Fibroblast of lung (primary cell): Measurements from ENCODE around the gene CHIT1. TPM values are rescaled to one million over a fixed set of nuclear protein-coding genes. Genes with fewer than 3 reads are reported as not detected.

ENCODE experiments used
- DNase-seq, 2 donors: peaks; one replicate each; pipeline versions ENCODE4 v3.0.0 to v3.0.0-alpha.2; 2010; ENCODE audit warnings: low read depth in 2 of 2
- H2AFZ ChIP-seq: 2 replicates; pipeline ENCODE4 v1.5.1; 2012; ENCODE audit warnings: low read length, control low read depth, inconsistent platforms
- H3K27ac ChIP-seq: 2 replicates; pipeline ENCODE4 v1.5.1; 2011; ENCODE audit warnings: low read length, control low read depth; ENCODE audit not compliant: insufficient read depth
- H3K27me3 ChIP-seq: 2 replicates; pipeline ENCODE4 v1.5.1; 2011; ENCODE audit warnings: mild to moderate bottlenecking, low read length; ENCODE audit not compliant: control insufficient read depth, insufficient read depth
- H3K36me3 ChIP-seq: 2 replicates; pipeline ENCODE4 v1.5.1; 2011; ENCODE audit warnings: low read length; ENCODE audit not compliant: control insufficient read depth, insufficient read depth
- H3K4me1 ChIP-seq: 2 replicates; pipeline ENCODE4 v1.5.1; 2011; ENCODE audit warnings: low read length; ENCODE audit not compliant: control insufficient read depth, insufficient read depth; ENCODE audit errors: extremely low read depth
- H3K4me2 ChIP-seq: 2 replicates; pipeline ENCODE4 v1.5.1; 2011; ENCODE audit warnings: low read length, control low read depth; ENCODE audit not compliant: insufficient read depth; ENCODE audit errors: extremely low read depth
- H3K4me3 ChIP-seq, 4 experiments: fragments of 200-600 bp in 1 of 4; sonication (generic) in 1 of 4; replicated peaks in 1 of 4; 2 replicates each; pipeline ENCODE4 v1.5.1; 2011 to 2016; ENCODE audit warnings: low read length in 4 of 4, low read depth in 3 of 4, mild to moderate bottlenecking in 3 of 4, control low read depth in 2 of 4, inconsistent platforms in 1 of 4, mixed read lengths in 1 of 4; ENCODE audit not compliant: insufficient read depth in 1 of 4; ENCODE audit errors: control extremely low read depth in 1 of 4
- H3K79me2 ChIP-seq: 2 replicates; pipeline ENCODE4 v1.5.1; 2012; ENCODE audit warnings: mild to moderate bottlenecking, low read length, inconsistent platforms; ENCODE audit not compliant: control insufficient read depth, insufficient read depth
- H3K9ac ChIP-seq: 2 replicates; pipeline ENCODE4 v1.5.1; 2011; ENCODE audit warnings: mild to moderate bottlenecking, low read length, control low read depth; ENCODE audit not compliant: insufficient read depth
- H3K9me3 ChIP-seq: 2 replicates; pipeline ENCODE4 v1.5.1; 2012; ENCODE audit warnings: low read depth, low read length; ENCODE audit not compliant: control insufficient read depth, insufficient read depth
- H4K20me1 ChIP-seq: 2 replicates; pipeline ENCODE4 v1.5.1; 2011; ENCODE audit warnings: low read length; ENCODE audit not compliant: control insufficient read depth, insufficient read depth; ENCODE audit errors: extremely low read depth
- CTCF ChIP-seq, 2 donors: IDR thresholded peaks in 1 of 2; conservative IDR thresholded peaks in 1 of 2; 1 replicate in 1 of 2; 2 replicates in 1 of 2; pipeline ENCODE4 v1.5.1; 2011 to 2012; ENCODE audit warnings: low read length in 2 of 2, control low read depth in 1 of 2, inconsistent platforms in 1 of 2, low read depth in 1 of 2, mild to moderate bottlenecking in 1 of 2
- EZH2 ChIP-seq: IDR thresholded peaks from 2 replicates; pipeline ENCODE4 v1.5.1; 2012; ENCODE audit warnings: low read length, control low read depth, mild to moderate bottlenecking; ENCODE audit errors: missing control alignments
- polyA plus RNA-seq, 2 donors: library from polyadenylated mRNA; depleted of rRNA in 1 of 2; stranded (reverse) in 1 of 2; unstranded in 1 of 2; fragments of >200 nt; gene quantifications; 2 replicates each; pipeline ENCODE4 v1.2.1, GENCODE V29; 2011 to 2012; ENCODE audit warnings: missing spikeins in 1 of 2
- total RNA-seq: library from RNA; depleted of rRNA; stranded (reverse); fragments of >200 nt; gene quantifications from 2 replicates; pipeline ENCODE4 v1.2.1, GENCODE V29; 2014

CHIT1 gene
- total and polyA plus RNA-seq, 2 donors (not counting 1 experiment from before 2014, with no cell fraction given) = not detected

- DNase-seq = no peak
- Histone ChIP-seq H3K4me2 (no peak overlapping the region), H3K9me3 (no peaks in the 10 kb centered on the region), H3K36me3 (no peaks in the 10 kb centered on the region), H3K4me3 (no peak overlapping the region), H3K9ac (no peak overlapping the region), H3K27me3 (no peaks in the 10 kb centered on the region), H2AFZ (no peak overlapping the region), H3K79me2 (no peaks in the 10 kb centered on the region), H3K27ac (no peak overlapping the region), H3K4me1 (no peaks in the 10 kb centered on the region), H4K20me1 (no peaks in the 10 kb centered on the region)
- TF ChIP-seq CTCF (conservative IDR thresholded peaks at IDR 0.05 in 1 of 2, IDR thresholded peaks at IDR 0.05 in 1 of 2; ENCODE audit: low read depth in 1 of 2, low read length in 2 of 2) (no peak), EZH2 (no peak)
Measured at GRCh38 chr1:203208181-203208580, 21.3 kb downstream of the CHIT1 start.

DNA sequence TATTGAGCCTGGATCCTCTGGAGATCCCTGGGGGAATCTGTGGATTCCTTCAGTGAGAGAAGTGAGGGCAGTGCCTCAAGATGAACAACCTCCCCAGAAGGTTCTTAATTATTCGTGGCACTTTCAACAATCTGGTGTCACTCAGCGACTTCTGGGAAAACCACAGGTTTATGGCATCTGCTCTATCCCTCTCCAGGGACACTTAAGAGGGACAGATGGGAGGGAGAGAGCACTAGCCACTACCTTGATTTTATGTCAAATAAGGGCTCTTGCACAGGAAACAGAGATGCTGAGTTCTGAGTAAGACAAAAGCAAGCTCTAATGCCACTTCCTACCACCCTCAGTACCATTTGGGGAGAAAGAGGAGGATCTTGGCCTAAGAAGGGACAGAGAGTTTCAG lies 21.7 kb downstream of the CHIT1 start:
- H3K27ac ChIP-seq = no peak overlapping the region
- no peaks in the 10 kb centered on the region for H3K36me3 ChIP-seq
- no peak for DNase-seq
- peaks cover under 1% of the 10 kb centered on the region for H3K4me1 ChIP-seq
- no peak overlapping the region for H2AFZ ChIP-seq
- H3K9me3 ChIP-seq = no peaks in the 10 kb centered on the region
- no peak overlapping the region for H3K4me2 ChIP-seq
- no peaks in the 10 kb centered on the region for H3K79me2 ChIP-seq
- H3K9ac ChIP-seq = no peak overlapping the region
- no peak overlapping the region for H3K4me3 ChIP-seq
- TF ChIP-seq EZH2 = no peak
- no peak for TF ChIP-seq CTCF (conservative IDR thresholded peaks at IDR 0.05 in 1 of 2, IDR thresholded peaks at IDR 0.05 in 1 of 2; ENCODE audit: low read depth in 1 of 2, low read length in 2 of 2)
- H3K27me3 ChIP-seq = no peaks in the 10 kb centered on the region
- no peaks in the 10 kb centered on the region for H4K20me1 ChIP-seq

DNA sequence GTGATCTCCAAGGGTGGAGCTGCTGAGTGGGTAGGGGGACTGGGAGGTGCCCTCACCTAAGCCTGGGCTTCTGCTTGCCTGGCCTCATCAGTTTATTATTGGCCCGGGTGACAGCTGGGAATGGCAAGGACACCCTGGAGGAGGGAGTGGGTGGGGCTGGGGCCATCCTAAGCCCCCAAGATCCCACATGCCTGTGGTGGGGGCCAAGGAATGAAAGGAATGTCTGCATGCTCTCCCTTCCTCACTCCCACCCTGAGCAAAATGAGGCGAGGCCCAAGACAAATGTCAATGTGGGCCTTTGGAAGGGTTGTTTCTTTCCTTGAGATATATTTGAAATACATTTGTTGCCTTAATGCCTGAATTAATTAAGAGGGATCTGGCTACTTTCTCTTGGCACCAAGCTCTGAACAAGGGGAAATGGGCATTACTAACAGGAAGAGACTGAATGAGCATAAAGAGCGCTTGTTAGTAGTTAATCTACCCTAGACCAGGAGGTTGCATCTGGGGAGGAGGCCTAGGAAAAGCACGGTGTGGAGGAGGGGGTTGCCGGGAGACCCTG lies 23.3 kb downstream of the CHIT1 start:
- Histone ChIP-seq H3K9ac (no peak overlapping the region), H4K20me1 (no peaks in the 10 kb centered on the region), H3K4me3 (no peak overlapping the region), H3K27ac (no peak overlapping the region), H3K36me3 (no peaks in the 10 kb centered on the region), H3K27me3 (no peaks in the 10 kb centered on the region), H3K4me2 (no peak overlapping the region), H3K9me3 (no peaks in the 10 kb centered on the region), H3K79me2 (no peaks in the 10 kb centered on the region), H2AFZ (no peak overlapping the region), H3K4me1 (peaks cover 2% of the 10 kb centered on the region)
- DNase-seq = peak in 1 of 2 donors; percentile 31
- TF ChIP-seq EZH2 (no peak), CTCF (conservative IDR thresholded peaks at IDR 0.05 in 1 of 2, IDR thresholded peaks at IDR 0.05 in 1 of 2; ENCODE audit: low read depth in 1 of 2, low read length in 2 of 2) (no peak)
